ENCODE measurements around the gene ZNF8. TPM values are rescaled to one million over a fixed set of nuclear protein-coding genes. Genes with fewer than 3 reads are reported as not detected.

ZNF8 gene
- polyA plus RNA-seq, 1 donor from 2014 or later: 5.5 TPM

GRCh38 chr19:58237324-58237723 lies 41.4 kb upstream of the ZNF8 start:
- H3K9me3 ChIP-seq (ENCODE audit: low read length): peaks cover 25% of the 10 kb centered on the region
- H3K9ac ChIP-seq (ENCODE audit: low read length): no peak overlapping the region
- no peaks in the 10 kb centered on the region for H3F3A ChIP-seq (ENCODE audit: insufficient read depth, low read length, poor library complexity, severe bottlenecking)
- H3K27ac ChIP-seq (ENCODE audit: low read length): no peak overlapping the region
- no peaks in the 10 kb centered on the region for H4K20me1 ChIP-seq (ENCODE audit: insufficient read depth)
- no peaks in the 10 kb centered on the region for H3K9me2 ChIP-seq (ENCODE audit: insufficient read depth, low read length)
- H3K79me2 ChIP-seq (replicated peaks; ENCODE audit: insufficient read depth, low read length): no peaks in the 10 kb centered on the region
- no peak overlapping the region for H2AFZ ChIP-seq (ENCODE audit: low read depth, low read length)
- H3K27me3 ChIP-seq (ENCODE audit: insufficient read depth, low read depth, low read length): no peaks in the 10 kb centered on the region
- no peak overlapping the region for H3K4me2 ChIP-seq (ENCODE audit: low read length)
- TF ChIP-seq POLR2AphosphoS5 (IDR thresholded peaks at IDR 0.05) (no peak), EZH2 (IDR thresholded peaks at IDR 0.05; ENCODE audit: borderline replicate concordance, insufficient read depth, low read length, poor library complexity, severe bottlenecking) (no peak)
- H3K36me3 ChIP-seq (ENCODE audit: insufficient read depth, low read length): peaks cover 12% of the 10 kb centered on the region
- H3K4me3 ChIP-seq (ENCODE audit: low read length): no peak overlapping the region

DNA sequence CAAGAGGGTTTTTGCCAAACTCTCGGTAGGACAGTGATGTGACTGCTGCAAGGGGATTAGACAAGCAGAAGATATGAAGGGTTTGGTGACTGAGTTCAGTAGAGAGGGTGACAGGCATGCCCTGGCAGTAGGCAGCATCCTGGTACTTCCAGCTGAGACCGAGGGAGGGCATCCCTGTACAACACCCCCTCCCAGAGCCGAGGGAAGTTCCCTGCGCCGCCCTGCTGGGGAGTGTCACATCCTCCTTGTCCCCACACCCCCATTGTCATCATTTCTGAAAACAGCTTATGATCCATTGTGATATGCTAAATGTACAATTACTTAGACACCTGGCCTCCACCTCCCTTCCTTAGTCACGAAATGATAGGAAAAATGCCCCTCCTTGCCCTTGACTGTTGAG lies 35.4 kb upstream of the ZNF8 start:
- Histone ChIP-seq H3K9me3 (ENCODE audit: low read length) (peaks cover 47% of the 10 kb centered on the region), H3F3A (ENCODE audit: insufficient read depth, low read length, poor library complexity, severe bottlenecking) (no peaks in the 10 kb centered on the region), H2AFZ (ENCODE audit: low read depth, low read length) (no peak overlapping the region), H3K27ac (ENCODE audit: low read length) (no peak overlapping the region), H3K9me2 (ENCODE audit: insufficient read depth, low read length) (no peaks in the 10 kb centered on the region), H4K20me1 (ENCODE audit: insufficient read depth) (no peaks in the 10 kb centered on the region), H3K9ac (ENCODE audit: low read length) (no peak overlapping the region), H3K27me3 (ENCODE audit: insufficient read depth, low read depth, low read length) (no peaks in the 10 kb centered on the region), H3K4me2 (ENCODE audit: low read length) (no peak overlapping the region), H3K4me3 (ENCODE audit: low read length) (no peak overlapping the region), H3K79me2 (replicated peaks; ENCODE audit: insufficient read depth, low read length) (no peaks in the 10 kb centered on the region), H3K36me3 (ENCODE audit: insufficient read depth, low read length) (peaks cover 18% of the 10 kb centered on the region)
- no peak for TF ChIP-seq TAF1 (IDR thresholded peaks at IDR 0.05; ENCODE audit: low read depth)
- TF ChIP-seq MXI1 (conservative IDR thresholded peaks at IDR 0.05; ENCODE audit: poor library complexity, severe bottlenecking): no peak
- no peak for TF ChIP-seq EP300 (conservative IDR thresholded peaks at IDR 0.05; ENCODE audit: poor library complexity, severe bottlenecking)

GRCh38 chr19:58248886-58249285 lies 29.9 kb upstream of the ZNF8 start:
- Histone ChIP-seq H3K27me3 (ENCODE audit: insufficient read depth, low read depth, low read length) (no peaks in the 10 kb centered on the region), H3K36me3 (ENCODE audit: insufficient read depth, low read length) (peaks cover 22% of the 10 kb centered on the region), H3K4me2 (ENCODE audit: low read length) (no peak overlapping the region), H2AFZ (ENCODE audit: low read depth, low read length) (no peak overlapping the region), H3F3A (ENCODE audit: insufficient read depth, low read length, poor library complexity, severe bottlenecking) (no peaks in the 10 kb centered on the region), H3K9ac (ENCODE audit: low read length) (no peak overlapping the region), H3K27ac (ENCODE audit: low read length) (no peak overlapping the region), H3K9me3 (ENCODE audit: low read length) (peaks cover 54% of the 10 kb centered on the region), H3K4me3 (ENCODE audit: low read length) (no peak overlapping the region), H3K79me2 (replicated peaks; ENCODE audit: insufficient read depth, low read length) (no peaks in the 10 kb centered on the region), H3K9me2 (ENCODE audit: insufficient read depth, low read length) (no peaks in the 10 kb centered on the region), H4K20me1 (ENCODE audit: insufficient read depth) (no peaks in the 10 kb centered on the region)
- no peak for TF ChIP-seq RAD21 (conservative IDR thresholded peaks at IDR 0.05)
- TF ChIP-seq EZH2 (IDR thresholded peaks at IDR 0.05; ENCODE audit: borderline replicate concordance, insufficient read depth, low read length, poor library complexity, severe bottlenecking): no peak
- TF ChIP-seq POLR2AphosphoS5 (IDR thresholded peaks at IDR 0.05): no peak
- TF ChIP-seq EP300 (conservative IDR thresholded peaks at IDR 0.05; ENCODE audit: poor library complexity, severe bottlenecking): no peak
- TF ChIP-seq SMC3 (conservative IDR thresholded peaks at IDR 0.05; ENCODE audit: poor library complexity): no peak
- TF ChIP-seq, protein P1, sequence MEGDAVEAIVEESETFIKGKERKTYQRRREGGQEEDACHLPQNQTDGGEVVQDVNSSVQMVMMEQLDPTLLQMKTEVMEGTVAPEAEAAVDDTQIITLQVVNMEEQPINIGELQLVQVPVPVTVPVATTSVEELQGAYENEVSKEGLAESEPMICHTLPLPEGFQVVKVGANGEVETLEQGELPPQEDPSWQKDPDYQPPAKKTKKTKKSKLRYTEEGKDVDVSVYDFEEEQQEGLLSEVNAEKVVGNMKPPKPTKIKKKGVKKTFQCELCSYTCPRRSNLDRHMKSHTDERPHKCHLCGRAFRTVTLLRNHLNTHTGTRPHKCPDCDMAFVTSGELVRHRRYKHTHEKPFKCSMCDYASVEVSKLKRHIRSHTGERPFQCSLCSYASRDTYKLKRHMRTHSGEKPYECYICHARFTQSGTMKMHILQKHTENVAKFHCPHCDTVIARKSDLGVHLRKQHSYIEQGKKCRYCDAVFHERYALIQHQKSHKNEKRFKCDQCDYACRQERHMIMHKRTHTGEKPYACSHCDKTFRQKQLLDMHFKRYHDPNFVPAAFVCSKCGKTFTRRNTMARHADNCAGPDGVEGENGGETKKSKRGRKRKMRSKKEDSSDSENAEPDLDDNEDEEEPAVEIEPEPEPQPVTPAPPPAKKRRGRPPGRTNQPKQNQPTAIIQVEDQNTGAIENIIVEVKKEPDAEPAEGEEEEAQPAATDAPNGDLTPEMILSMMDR (IDR thresholded peaks at IDR 0.05; ENCODE audit: poor library complexity, severe bottlenecking): no peak
- no peak for TF ChIP-seq MXI1 (conservative IDR thresholded peaks at IDR 0.05; ENCODE audit: poor library complexity, severe bottlenecking)
- TF ChIP-seq, protein P2, sequence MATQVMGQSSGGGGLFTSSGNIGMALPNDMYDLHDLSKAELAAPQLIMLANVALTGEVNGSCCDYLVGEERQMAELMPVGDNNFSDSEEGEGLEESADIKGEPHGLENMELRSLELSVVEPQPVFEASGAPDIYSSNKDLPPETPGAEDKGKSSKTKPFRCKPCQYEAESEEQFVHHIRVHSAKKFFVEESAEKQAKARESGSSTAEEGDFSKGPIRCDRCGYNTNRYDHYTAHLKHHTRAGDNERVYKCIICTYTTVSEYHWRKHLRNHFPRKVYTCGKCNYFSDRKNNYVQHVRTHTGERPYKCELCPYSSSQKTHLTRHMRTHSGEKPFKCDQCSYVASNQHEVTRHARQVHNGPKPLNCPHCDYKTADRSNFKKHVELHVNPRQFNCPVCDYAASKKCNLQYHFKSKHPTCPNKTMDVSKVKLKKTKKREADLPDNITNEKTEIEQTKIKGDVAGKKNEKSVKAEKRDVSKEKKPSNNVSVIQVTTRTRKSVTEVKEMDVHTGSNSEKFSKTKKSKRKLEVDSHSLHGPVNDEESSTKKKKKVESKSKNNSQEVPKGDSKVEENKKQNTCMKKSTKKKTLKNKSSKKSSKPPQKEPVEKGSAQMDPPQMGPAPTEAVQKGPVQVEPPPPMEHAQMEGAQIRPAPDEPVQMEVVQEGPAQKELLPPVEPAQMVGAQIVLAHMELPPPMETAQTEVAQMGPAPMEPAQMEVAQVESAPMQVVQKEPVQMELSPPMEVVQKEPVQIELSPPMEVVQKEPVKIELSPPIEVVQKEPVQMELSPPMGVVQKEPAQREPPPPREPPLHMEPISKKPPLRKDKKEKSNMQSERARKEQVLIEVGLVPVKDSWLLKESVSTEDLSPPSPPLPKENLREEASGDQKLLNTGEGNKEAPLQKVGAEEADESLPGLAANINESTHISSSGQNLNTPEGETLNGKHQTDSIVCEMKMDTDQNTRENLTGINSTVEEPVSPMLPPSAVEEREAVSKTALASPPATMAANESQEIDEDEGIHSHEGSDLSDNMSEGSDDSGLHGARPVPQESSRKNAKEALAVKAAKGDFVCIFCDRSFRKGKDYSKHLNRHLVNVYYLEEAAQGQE (IDR thresholded peaks at IDR 0.05; ENCODE audit: borderline replicate concordance): no peak
- no peak for TF ChIP-seq TAF1 (IDR thresholded peaks at IDR 0.05; ENCODE audit: low read depth)
